GM21737 (cell line): ENCODE measurements around the gene OLFM3.

Source experiments
- ATAC-seq: cut with Tn5 transposase; IDR thresholded peaks from one replicate; pipeline ENCODE4 v1.9.1; 2021; ENCODE audit warnings: mild to moderate bottlenecking, moderate library complexity; ENCODE audit not compliant: unreplicated experiment

OLFM3 gene

DNA sequence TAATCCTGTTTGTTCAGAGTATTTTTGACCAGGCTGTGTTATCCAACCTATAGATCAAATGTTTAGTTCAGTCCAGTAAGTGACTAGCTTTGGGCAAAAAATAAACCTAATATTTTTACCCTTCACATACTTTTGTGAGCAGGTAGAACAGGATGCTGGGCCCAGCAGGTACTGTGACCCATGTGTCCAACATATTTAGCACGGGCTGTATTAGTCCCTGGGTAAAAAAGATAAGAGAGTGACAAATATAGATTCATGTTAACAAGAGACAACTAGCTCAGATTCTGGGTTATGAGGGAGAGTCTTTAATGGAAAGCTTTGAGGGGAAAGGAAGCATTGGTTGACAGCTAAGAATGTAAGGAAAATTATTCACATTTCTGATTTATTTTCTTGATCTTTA is 43.1 kb downstream of the OLFM3 start:
- ATAC-seq = no peak

DNA sequence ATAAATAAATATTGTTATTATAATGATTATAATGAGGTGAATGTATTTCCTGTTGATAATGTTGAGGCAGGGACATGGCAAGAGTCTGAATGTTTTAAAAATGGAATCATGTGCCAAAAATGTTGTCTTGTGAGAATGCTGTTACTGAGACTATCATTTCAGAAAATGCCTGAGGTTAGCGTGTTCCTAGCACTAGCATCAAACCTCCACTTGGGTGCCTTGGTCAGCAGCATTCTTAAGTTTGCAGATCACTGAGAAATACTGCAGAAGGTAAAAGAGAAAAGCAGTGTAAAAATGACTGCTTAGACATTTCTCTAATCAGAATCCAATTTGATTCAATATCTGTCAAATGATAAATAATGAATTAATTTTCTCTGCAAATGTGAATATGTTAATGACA is 50.8 kb downstream of the OLFM3 start:
- ATAC-seq = no peak

DNA sequence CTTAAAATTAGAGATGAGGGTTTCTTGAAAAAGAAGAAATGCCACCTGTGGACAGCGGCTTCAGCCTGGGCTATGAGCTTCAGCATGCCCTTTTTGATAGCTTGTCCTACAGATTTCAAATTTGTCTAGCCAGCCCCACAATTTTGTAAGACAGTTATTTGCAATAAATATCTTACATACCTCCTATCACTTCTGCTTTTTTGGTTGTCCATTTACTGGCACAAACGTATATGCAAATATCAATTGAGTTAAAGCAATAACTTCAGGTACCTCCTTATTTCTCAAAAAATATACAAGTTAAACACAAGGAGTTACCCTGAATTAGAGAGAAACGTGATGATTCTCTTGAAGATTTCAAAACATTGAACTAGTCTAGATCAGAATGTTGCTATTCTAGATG is 53.5 kb downstream of the OLFM3 start:
- ATAC-seq = no peak

DNA sequence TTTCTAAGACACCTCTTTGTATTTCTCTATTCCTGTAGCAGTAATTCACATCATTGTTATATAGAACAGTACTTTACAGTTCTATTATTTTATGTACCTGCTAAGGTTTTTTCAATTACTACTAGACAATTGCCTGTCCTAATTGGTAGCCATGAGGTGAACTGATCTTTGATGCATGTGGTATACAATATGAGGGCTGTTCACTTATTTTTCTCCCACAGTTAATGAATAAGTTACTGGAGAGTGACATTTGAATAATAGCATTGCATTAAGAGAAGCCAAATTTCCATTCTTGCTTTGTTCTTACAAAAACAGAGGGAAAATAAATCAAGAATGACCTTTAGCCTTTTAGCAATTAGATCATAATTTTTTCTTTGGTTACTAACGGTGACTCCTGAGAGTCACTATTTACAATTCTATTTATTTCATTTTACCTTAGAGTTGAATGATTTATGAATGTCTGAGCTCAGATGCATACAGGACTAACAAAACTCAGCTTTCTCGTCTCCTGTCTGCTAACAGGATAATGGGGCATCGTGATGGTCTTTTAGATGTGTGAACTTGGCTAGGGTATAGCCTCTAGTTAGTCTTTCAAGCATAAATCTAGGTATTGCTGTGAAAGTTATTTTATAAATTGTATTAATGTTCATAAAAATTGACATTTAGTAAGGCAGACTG is 54.1 kb downstream of the OLFM3 start:
- ATAC-seq = no peak

DNA sequence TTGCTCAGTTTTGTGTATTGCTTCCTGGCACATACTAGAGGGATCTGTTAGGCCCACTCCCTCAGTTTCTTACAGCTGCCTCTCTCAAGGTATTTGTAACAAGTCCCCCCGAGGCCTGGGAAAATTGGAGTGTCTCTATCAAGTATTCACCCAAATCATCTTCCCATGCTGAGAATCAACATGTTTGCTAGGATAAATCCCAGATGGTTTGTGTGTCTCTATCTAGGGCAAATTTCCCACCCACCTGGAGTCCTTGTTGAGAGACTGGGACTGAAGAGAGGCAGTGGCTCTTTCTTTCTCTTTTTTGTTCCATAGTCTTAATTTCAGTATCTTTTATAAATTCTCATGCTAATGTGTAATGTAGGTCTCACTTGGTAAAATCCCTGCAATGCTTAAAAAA is 58.0 kb downstream of the OLFM3 start:
- no peak for ATAC-seq

DNA sequence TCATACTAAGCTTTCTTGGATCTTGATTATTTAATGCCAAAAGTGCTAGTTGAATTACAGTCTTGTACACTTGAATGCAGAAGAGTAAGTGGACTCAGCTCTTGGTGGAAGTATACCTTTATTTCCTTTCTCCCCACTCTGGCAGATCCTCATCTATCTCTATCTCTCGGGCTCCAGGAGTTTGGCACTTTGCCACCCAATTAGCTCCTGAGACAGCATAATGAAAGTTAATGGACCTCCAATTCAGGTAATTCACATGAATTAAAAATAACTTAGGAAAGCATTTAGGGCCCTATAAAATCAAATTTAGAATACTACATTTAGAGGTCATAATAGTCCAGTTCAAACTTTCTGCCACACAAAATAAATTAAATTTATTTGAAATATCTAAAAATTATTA is 67.4 kb downstream of the OLFM3 start:
- no peak for ATAC-seq

DNA sequence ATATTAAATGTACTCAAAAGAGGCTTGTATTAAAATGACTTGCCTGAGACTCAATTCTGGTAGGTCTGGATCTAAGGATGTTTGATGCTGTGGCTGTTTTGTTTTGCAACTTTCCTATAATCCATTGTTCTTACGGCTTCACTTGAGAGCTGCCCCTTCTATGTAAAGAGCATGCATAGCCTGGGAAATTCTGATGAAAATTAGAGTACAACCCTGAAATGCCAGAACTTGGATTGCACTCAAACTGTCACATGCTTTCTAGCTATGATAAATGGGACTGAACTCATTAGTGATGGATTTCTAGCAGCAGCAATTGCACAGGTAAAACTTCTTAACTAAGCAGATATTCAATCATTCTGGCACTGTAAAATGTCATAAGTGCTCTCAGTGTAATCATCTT is 67.9 kb downstream of the OLFM3 start:
- no peak for ATAC-seq

DNA sequence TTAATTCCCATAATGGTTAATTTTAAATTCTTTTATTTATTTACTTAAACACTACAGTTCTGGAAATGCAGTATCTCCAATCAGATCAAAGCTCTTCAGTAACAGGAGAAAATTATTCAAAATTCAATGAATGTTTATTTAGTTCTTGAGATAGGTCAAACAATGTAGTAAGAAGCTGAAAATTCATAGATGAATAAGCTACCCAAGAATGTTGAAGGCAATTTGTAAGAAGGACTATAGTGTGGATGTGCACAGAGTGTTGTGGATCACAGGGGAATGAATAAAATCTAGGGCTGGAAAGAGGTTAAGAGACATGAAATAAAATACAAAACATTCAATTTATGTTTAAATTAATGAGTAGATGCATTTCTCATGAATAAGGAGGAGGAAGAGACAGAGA is 72.0 kb downstream of the OLFM3 start:
- no peak for ATAC-seq

DNA sequence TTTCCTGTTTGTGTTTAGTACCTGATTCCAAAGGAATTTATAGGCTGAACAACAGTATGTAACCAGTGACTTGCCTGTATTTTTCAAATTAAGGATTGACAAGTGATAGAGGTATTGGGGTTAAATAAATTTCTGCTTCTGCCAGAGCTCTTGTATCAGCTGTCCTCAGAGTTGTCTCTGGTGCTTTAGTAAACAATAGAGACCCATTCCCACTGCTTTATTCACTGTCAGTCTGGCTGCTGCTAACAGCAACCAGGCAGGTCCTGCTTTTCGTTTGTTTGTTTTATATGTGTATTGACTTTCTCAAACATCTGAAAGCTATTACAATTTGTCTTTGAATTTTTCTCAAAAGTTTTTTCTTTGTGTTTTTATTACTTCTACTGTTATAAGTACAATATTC is 76.1 kb downstream of the OLFM3 start:
- ATAC-seq = no peak

DNA sequence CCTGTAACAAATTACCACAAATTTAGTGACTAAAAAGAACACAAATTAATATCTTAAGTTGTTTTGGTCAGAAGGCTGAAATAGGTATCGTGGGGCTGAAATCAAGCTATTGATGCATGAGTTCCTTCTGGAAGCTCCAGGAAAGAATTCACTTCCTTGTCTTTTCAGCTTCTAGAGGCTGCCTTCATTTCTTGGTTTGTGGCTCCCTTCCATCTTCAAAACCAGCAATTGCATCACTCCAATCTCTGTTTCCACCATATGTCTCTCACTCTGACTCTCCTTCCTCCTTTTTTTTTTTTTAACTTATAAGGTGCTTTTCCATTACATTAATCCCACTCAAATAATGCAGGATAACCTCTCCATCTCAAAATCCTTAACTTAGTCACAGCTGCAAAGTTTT is 78.4 kb downstream of the OLFM3 start:
- ATAC-seq = no peak

DNA sequence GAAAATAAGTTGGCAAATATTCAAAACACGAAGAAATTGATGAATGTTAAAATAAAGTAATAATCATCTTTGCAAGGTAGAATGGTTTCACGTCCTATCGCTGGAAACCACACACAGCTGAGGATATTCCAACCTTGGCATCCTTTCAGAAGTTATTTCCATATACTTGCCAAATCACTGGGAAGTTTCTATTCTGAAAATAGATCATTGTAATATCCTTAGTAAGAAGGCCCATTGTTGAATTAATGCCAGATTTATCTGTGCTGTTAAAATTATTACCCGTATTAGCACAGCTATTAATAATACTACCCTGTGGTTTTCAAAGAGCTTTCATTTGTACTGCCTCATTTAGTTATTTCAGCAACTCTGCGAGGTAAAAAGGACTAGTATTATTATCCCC is 81.1 kb downstream of the OLFM3 start:
- no peak for ATAC-seq

DNA sequence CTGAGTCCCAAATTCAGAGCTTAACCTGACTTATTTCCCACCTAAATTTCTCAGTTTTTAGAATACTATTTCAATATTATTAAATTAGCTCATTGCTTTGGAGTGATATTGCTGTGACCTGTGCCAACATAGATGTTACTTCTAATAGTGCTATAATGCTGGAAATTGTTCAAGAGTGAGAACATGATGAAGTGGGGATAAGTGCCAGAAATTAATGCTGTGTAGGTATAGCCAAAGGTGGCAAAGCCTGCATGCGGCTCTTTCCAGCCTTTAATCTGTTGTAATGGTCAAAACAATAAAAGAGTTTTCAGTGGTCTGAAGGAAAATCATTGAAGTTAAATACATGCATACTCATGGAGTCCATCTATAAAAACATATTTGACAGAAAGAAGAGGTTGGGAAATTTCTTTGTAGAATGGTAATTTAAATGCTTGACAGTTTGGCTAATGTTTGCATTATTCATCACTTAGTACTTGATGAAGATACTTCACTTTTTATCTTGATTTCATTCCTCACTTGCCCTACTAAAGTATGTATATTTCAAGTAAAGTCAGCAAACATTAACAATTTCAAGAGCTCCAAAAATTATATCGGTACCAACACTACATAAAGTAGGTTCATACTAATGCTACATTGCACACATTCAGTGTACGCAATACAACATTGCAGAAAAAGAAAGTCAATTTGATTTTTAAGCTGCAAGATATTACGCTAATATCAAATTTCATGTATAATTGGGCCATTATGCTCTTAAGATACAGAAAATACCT is 82.1 kb downstream of the OLFM3 start:
- no peak for ATAC-seq

DNA sequence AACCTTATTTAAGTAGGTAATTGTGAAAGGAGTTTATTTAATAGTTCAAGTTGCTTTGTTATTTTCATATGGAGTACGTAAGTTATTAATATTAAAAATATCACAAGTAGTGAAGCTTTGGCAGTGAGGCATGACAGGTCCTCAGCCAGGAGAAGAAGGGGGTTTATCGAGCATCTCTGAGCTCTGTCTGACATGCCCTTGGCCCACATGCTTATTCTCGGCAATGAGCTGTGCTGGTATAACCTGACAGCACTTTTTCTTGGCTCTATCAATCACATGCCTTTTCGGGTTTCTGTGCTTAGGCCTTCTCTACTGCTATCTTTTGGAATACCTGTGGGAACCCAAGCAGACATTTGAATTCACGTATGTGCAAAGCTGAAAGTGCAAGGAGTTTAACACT is 84.8 kb downstream of the OLFM3 start:
- no peak for ATAC-seq

DNA sequence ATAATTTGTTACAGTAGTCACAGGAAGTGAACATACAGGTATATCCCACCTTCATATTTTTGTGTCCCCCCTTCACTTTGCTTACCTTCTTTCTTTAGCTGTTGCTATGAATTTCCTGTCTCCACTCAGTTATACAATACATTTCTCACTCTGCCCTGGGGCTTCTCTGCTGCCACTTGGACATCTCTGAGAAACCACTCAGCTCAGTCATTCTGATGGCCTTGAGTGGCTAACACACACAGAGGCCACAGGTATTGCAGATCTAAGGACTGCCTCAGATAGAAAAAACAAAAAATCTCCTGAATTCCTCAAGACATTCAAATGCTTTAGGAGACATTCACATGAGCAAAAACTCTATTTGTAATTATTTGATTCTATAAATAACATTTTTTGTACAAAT is 87.7 kb downstream of the OLFM3 start:
- no peak for ATAC-seq

DNA sequence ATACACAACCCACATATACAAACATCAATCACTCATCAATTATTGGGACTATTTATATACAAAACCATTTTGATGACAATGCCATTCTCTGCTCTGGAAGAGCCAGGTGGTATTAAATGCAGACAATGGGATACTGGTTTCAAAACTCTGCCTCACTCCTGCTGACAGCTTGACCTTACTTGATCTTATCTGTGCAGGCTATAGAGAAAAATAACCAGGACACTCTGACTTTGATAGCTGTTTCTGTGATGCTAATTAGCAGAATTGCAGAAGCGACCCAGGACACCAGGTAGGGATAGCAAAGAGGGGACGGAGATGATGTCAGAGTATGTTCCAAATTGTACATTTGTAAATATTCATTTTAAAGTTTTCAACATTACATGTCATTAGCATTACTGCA is 89.5 kb downstream of the OLFM3 start:
- ATAC-seq = no peak

DNA sequence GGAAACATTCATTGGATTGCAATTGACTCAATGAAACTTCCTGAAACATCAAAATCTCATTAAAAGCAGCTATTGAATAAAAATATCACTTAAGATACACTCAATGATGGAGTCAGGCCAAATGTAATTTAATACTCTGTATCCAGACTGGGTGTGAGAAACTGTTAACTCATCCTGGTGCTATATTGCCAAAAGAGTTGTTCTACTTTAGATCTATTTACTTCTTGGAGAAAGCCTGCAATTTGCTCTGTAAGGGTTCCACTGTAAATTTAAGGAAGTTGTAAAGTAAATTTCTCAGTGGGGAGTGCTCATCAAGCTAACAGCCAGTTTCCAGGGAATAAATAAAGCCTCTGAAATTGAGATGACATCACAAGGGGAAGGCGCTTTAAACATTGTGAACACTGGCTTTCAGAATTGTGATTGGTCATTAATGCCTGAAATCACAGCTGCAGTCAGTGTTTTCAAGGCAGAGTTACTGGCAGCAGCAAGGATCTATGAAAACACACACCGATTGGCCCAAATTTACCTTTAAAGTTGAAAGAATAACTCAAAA is 91.4 kb downstream of the OLFM3 start:
- no peak for ATAC-seq

DNA sequence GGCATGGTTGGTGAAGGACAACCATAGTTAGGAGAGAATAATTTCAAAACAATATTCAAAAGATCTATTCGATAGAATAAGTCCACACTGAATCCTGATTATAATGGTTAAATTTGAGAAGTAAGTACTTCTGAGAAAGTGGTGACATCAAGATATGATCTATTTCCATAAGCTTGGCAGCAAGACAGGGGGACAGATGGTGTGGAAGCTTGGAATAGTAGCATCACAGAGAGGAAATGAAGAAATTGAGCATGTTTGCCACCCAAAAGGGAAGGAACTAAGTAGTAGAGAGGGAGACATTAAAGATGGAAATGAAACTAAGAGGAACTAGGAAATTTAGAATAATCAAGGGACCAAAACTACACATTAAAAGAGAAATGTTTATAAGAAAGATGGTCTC is 94.5 kb downstream of the OLFM3 start:
- no peak for ATAC-seq

DNA sequence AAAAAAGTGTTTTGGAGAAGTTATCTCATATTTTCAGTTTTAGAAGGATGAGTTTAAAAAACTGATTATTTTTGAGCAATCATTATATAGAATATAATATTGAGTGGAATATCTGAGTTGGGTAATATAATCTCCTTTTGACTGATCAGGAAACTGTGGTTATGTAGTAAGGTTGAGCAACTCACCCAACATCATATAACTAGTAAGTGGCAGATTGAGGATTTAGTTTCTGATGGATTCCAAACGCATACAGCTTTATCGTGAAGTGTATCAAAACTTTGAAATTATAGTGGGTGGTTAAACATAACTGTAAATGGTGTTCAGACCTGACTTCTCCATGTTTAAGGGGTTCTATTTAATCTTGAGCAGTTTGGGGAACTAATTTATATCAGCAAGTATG is 98.6 kb downstream of the OLFM3 start:
- no peak for ATAC-seq

DNA sequence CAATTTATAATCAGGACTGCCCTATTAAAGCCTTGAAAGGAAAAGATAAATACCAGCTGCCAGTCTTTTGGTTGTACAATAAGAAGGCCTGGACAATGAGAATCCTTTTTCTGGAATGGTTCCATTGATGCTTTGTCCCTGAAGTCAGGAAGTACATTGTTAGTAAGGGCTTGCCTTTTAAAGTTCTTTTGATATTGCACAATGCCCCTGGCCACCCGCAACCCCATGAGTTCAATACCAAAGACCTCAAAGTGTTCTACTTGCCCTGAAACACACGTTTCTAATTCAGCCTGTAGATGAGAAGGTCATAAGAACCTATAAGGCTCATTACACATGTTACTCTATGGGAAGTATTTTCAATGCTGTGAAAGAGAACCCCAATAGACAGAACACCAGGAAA is 112.1 kb downstream of the OLFM3 start:
- no peak for ATAC-seq

DNA sequence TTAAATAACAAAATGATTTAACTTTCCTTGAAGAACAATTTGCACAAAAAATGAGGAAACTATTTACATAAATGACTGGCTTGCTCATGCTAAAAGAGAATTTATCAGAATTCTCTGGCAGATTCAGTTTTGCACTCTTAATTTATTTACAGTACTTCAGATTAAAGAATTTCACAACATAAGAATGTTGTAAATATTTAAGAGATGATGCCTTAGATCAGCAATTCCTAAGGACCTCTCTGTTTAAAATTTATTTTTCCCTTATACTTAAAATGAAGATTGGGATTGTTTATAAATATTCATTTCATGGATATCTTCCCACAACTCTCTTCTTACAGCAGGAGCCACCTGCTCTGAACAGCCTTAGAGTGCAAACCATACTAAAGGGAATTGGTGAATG is 120.8 kb downstream of the OLFM3 start:
- no peak for ATAC-seq

DNA sequence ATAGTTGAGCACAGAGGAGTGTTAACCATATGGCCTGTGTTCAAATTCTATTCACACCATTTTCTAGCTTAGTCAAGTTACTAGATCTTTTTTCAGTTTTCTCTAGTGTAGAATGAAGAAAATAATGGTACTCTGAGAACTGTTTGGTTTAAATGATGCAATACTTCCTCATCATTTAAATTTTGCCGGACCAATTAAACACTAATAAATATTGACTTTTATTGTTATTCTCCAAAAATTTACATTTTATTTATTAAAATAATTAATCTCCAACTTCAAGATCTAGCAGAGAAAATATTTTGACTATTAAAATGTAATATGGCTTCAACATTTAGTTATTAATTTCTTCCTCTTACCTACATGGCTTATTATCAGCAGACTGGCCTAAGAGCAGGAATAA is 123.1 kb downstream of the OLFM3 start:
- ATAC-seq = no peak

DNA sequence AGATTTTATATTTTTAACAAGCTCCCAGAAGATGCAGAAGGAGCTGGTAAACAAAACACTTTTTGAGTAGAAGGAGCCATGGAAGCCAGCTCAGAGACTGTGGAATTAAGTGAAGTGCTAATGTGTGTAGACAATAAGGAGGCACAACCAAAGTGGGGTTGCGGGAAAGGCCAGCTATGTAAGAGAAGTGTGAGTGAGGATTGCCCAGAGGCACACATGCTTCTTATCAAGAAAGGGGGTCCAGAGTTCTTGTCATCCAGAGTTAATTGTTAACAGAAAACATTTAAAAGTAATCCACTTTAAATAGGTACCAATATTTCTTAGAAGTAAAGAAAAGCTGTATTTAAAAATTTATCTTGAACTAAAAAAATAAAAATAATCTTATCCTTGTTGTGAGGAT is 136.8 kb downstream of the OLFM3 start:
- ATAC-seq = no peak

DNA sequence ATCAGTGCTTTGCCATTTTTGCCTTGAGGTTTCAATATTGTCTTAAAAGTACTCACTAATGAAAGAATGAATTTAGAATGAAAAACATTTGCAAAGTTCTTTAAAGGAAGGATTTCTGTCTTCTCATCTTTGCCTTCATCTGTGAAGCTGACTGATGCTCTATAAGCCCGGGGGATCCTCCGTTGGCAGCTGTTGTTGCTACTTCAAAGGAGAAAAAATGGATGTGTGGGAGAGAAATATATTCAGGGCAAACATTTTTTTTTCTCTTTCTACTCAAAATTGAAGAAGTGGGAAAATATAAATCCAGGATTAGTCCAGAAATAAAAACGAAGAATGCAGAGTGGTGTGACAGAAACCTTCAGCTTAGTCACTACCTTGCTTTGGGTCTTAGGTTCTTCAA is 142.5 kb downstream of the OLFM3 start:
- ATAC-seq = no peak
